HCT116 (cell line): ENCODE measurements around the gene SLC4A5. TPM values are rescaled to one million over a fixed set of nuclear protein-coding genes. Genes with fewer than 3 reads are reported as not detected.

Source experiments
- ATAC-seq: fragments of 200-7000 bp; cut with Tn5 transposase; 2 replicates; pipeline ENCODE4 v1.9.1; 2020; ENCODE audit warnings: mild to moderate bottlenecking, moderate library complexity
- BruUV-seq: library from RNA; stranded (reverse); fragments of 400-500 nt; replicated peaks from 2 replicates; lab custom pipeline; 2021; lab: Mats Ljungman, UMichigan
- CTCF ChIA-PET: fragments of 300-600 bp; sonication (Branson Sonifier 250); formaldehyde crosslinking; loops from one replicate; lab custom pipeline; 2021; ENCODE audit warnings: antibody characterized with exemption; lab: Charles Lee
- POLR2A ChIA-PET: fragments of 300-600, 350-600 bp; sonication (Branson Sonifier 250); formaldehyde crosslinking; loops from one replicate; lab custom pipeline; 2021; ENCODE audit warnings: antibody characterized with exemption; lab: Charles Lee
- RAD21 ChIA-PET, 2 experiments: fragments of 300-600 bp; sonication (Branson Sonifier 250); formaldehyde crosslinking; loops; one replicate each; lab custom pipeline; 2023; ENCODE audit warnings: low total read pairs in 2 of 2; ENCODE audit not compliant: uncharacterized antibody in 2 of 2, unreplicated experiment in 2 of 2, low non-redundant PET in 1 of 2; lab: Charles Lee
- DNase-seq: peaks from one replicate; pipeline ENCODE4 v3.0.0-alpha.2; 2010; ENCODE audit warnings: low read depth, low spot score
- H2AFZ ChIP-seq: fragments of 200-600 bp; shearing (Covaris generic), sonication (generic); 2 replicates; pipeline ENCODE4 v1.6.1; 2017; ENCODE audit warnings: low read depth, mixed run types, mixed read lengths, antibody characterized with exemption, low read length; ENCODE audit not compliant: poor library complexity, severe bottlenecking
- H3K27ac ChIP-seq: 2 replicates; pipeline ENCODE4 v1.5.1; 2012; ENCODE audit warnings: low read depth, low read length
- H3K27me3 ChIP-seq: fragments of 200-600 bp; sonication (generic); 2 replicates; pipeline ENCODE4 v1.6.1; 2016; ENCODE audit warnings: mixed run types, low read length, mixed read lengths; ENCODE audit not compliant: insufficient read depth
- H3K36me3 ChIP-seq, 2 experiments: fragments of 200-500 bp in 1 of 2; fragments of 200-600 bp in 1 of 2; sonication (Bioruptor generic) in 1 of 2; sonication (generic) in 1 of 2; 2 replicates each; pipeline versions ENCODE4 v1.5.1 to v1.6.1; 2014 to 2016; ENCODE audit warnings: low read length in 2 of 2, inconsistent platforms in 1 of 2, mixed read lengths in 1 of 2, mixed run types in 1 of 2; ENCODE audit not compliant: insufficient read depth in 2 of 2, control insufficient read depth in 1 of 2
- H3K4me1 ChIP-seq, 2 experiments: fragments of 200-600 bp in 1 of 2; sonication (generic) in 1 of 2; 2 replicates each; pipeline versions ENCODE4 v1.5.1 to v1.6.1; 2012 to 2017; ENCODE audit warnings: low read length in 2 of 2, inconsistent platforms in 1 of 2, mild to moderate bottlenecking in 1 of 2, mixed read lengths in 1 of 2, mixed run types in 1 of 2, moderate library complexity in 1 of 2; ENCODE audit not compliant: insufficient read depth in 2 of 2, control insufficient read depth in 1 of 2
- H3K4me2 ChIP-seq: fragments of 200-600 bp; sonication (generic); 2 replicates; pipeline ENCODE4 v1.6.1; 2017; ENCODE audit warnings: mixed run types, low read length, mixed read lengths
- H3K4me3 ChIP-seq, 2 experiments: fragments of 200-600 bp in 1 of 2; sonication (generic) in 1 of 2; replicated peaks in 1 of 2; 2 replicates each; pipeline ENCODE4 v1.5.1; 2011 to 2016; ENCODE audit warnings: low read length in 2 of 2, control low read depth in 1 of 2, low read depth in 1 of 2, mild to moderate bottlenecking in 1 of 2, mixed read lengths in 1 of 2, mixed run types in 1 of 2
- H3K79me2 ChIP-seq: fragments of 200-600 bp; sonication (generic); 2 replicates; pipeline ENCODE4 v1.6.1; 2017; ENCODE audit warnings: mild to moderate bottlenecking, mixed run types, low read length, moderate library complexity, mixed read lengths; ENCODE audit not compliant: insufficient read depth
- H3K9ac ChIP-seq: fragments of 200-600 bp; sonication (generic); 2 replicates; pipeline ENCODE4 v1.6.1; 2016; ENCODE audit warnings: low read length, mixed read lengths
- H3K9me2 ChIP-seq: fragments of 200-600 bp; sonication (generic), shearing (Covaris generic); 2 replicates; pipeline ENCODE4 v1.6.1; 2017; ENCODE audit warnings: mixed run types, mild to moderate bottlenecking, moderate library complexity; ENCODE audit not compliant: insufficient read depth
- H3K9me3 ChIP-seq, 2 experiments: fragments of 200-500 bp in 1 of 2; fragments of 200-600 bp in 1 of 2; sonication (Bioruptor generic) in 1 of 2; sonication (generic) in 1 of 2; 2 replicates each; pipeline ENCODE4 v1.6.1; 2014 to 2017; ENCODE audit warnings: low read length in 2 of 2, mixed read lengths in 2 of 2, inconsistent platforms in 1 of 2, low read depth in 1 of 2, mild to moderate bottlenecking in 1 of 2, mixed run types in 1 of 2, moderate library complexity in 1 of 2; ENCODE audit not compliant: control insufficient read depth in 1 of 2, insufficient read depth in 1 of 2
- H4K20me1 ChIP-seq: fragments of 200-600 bp; sonication (generic), shearing (Covaris generic); 2 replicates; pipeline ENCODE4 v1.6.1; 2017; ENCODE audit warnings: mixed run types, mild to moderate bottlenecking, moderate library complexity; ENCODE audit not compliant: insufficient read depth
- CBX3 ChIP-seq: IDR thresholded peaks from 2 replicates; pipeline ENCODE4 v1.6.1; 2012; ENCODE audit warnings: low read depth
- CEBPB ChIP-seq: IDR thresholded peaks from 2 replicates; pipeline ENCODE4 v1.6.1; 2012; ENCODE audit warnings: low read depth
- EGR1 ChIP-seq: IDR thresholded peaks from 2 replicates; pipeline ENCODE4 v1.6.1; 2012; ENCODE audit warnings: low read depth
- ELF1 ChIP-seq: IDR thresholded peaks from 2 replicates; pipeline ENCODE4 v1.6.1; 2012; ENCODE audit warnings: low read depth, borderline replicate concordance
- EZH2 ChIP-seq: fragments of 200-600 bp; sonication (generic); IDR thresholded peaks from 2 replicates; pipeline ENCODE4 v1.6.1; 2017; ENCODE audit warnings: antibody characterized with exemption, mixed run types
- JUND ChIP-seq: IDR thresholded peaks from 2 replicates; pipeline ENCODE4 v1.6.1; 2012
- RAD21 ChIP-seq: IDR thresholded peaks from 2 replicates; pipeline ENCODE4 v1.6.1; 2012; ENCODE audit warnings: low read depth, mild to moderate bottlenecking
- SRF ChIP-seq: IDR thresholded peaks from 2 replicates; pipeline ENCODE4 v1.6.1; 2012; ENCODE audit warnings: low read depth
- intact Hi-C: fragments of 100-400 bp; cut with micrococcal nuclease; formaldehyde crosslinking; loops from 2 replicates; pipeline ENCODE4 v1.10.0; 2022
- total RNA-seq: library from RNA; stranded (reverse); gene quantifications from one replicate; pipeline ENCODE4 v1.2.1, GENCODE V29; 2021; ENCODE audit not compliant: unreplicated experiment
- TF ChIP-seq, protein P1 (sequence below): IDR thresholded peaks from 2 replicates; pipeline ENCODE4 v1.6.1; 2011; ENCODE audit warnings: mild to moderate bottlenecking, low read length, moderate library complexity; ENCODE audit not compliant: insufficient replicate concordance; ENCODE audit errors: extremely low read depth

The SLC4A5 gene
- total RNA-seq, 1 experiment from 2014 or later = 0.91 TPM

DNA sequence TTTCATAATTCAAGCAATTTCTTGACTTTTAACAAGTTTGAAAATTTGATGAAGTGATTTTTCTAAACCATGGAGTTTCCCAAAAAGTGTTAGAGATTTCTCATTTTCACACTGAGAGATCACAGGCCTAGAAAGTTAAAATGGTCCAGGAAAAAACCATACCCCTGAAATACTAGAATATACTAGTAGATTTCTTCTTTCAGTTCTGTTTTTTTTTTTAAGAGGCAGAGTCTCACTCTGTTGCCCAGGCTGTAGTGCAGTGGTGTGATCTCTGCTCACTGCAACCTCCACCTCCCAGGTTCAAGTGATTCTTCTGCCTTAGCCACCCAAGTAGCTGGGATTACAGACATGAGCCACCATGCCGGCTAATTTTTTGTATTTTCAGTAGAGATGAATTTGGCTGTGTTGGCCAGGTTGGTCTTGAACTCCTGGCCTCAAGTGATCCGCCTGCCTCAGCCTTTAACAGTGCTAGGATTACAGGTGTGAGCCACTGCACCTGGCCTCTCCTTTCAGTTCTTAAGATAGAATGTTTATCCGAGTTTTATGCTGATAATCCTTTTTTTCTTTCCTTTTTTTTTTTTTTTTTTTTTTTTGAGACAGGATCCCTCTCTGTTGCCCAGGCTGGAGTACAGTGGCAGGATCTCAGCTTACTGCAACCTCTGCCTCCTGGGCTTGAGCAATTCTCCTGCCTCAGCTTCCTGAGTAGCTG is 130.4 kb downstream of the SLC4A5 start:
- H3K4me3 ChIP-seq = no peak overlapping the region
- no peak for TF ChIP-seq EZH2
- TF ChIP-seq SRF = no peak
- TF ChIP-seq, protein P1, sequence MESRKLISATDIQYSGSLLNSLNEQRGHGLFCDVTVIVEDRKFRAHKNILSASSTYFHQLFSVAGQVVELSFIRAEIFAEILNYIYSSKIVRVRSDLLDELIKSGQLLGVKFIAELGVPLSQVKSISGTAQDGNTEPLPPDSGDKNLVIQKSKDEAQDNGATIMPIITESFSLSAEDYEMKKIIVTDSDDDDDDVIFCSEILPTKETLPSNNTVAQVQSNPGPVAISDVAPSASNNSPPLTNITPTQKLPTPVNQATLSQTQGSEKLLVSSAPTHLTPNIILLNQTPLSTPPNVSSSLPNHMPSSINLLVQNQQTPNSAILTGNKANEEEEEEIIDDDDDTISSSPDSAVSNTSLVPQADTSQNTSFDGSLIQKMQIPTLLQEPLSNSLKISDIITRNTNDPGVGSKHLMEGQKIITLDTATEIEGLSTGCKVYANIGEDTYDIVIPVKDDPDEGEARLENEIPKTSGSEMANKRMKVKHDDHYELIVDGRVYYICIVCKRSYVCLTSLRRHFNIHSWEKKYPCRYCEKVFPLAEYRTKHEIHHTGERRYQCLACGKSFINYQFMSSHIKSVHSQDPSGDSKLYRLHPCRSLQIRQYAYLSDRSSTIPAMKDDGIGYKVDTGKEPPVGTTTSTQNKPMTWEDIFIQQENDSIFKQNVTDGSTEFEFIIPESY = no peak
- TF ChIP-seq EGR1 = no peak
- TF ChIP-seq JUND = no peak
- no peak for TF ChIP-seq CBX3
- H3K79me2 ChIP-seq = peaks cover 34% of the 10 kb centered on the region
- H3K27me3 ChIP-seq = no peaks in the 10 kb centered on the region
- H3K4me2 ChIP-seq = no peak overlapping the region
- no peaks in the 10 kb centered on the region for H3K9me2 ChIP-seq
- no peak for ATAC-seq
- DNase-seq = no peak
- intact Hi-C loops = no loop called here
- peaks cover 50 to 78% of the 10 kb centered on the region in 2 experiments for H3K36me3 ChIP-seq
- POLR2A ChIA-PET = no interaction called here
- peaks cover 13% of the 10 kb centered on the region; the same call in 1 of the 2 replicates for H4K20me1 ChIP-seq
- no peaks in the 10 kb centered on the region for H3K4me1 ChIP-seq
- no peak overlapping the region for H2AFZ ChIP-seq
- BruUV-seq = no TSS peak
- RAD21 ChIA-PET = no interaction called here
- H3K27ac ChIP-seq = no peak overlapping the region
- CTCF ChIA-PET = no interaction called here
- H3K9ac ChIP-seq = no peak overlapping the region
- no peaks in the 10 kb centered on the region for H3K9me3 ChIP-seq

GRCh38 chr2:74206180-74206688 is 137.0 kb downstream of the SLC4A5 start:
- no peaks in the 10 kb centered on the region for H3K9me2 ChIP-seq
- intact Hi-C loops = no loop called here
- peak overlapping the region; percentile 30 for H3K27ac ChIP-seq
- H3K4me1 ChIP-seq = peaks cover 7 to 9% of the 10 kb centered on the region in 2 experiments; a peak in 3 of 4 replicates
- POLR2A ChIA-PET = no interaction called here
- H3K79me2 ChIP-seq = peaks cover 91% of the 10 kb centered on the region
- TF ChIP-seq RAD21 = no peak
- no peak for TF ChIP-seq ELF1
- TF ChIP-seq CEBPB = 0 out of 2 replicates have a peak, but pooled peaks have one; percentile 38
- CTCF ChIA-PET = no interaction called here
- no peaks in the 10 kb centered on the region for H3K27me3 ChIP-seq
- DNase-seq (no peak), ATAC-seq (no peak)
- no peak overlapping the region for H3K4me3 ChIP-seq
- peaks cover 15% of the 10 kb centered on the region; the same call in 1 of the 2 replicates for H4K20me1 ChIP-seq
- peaks cover 41 to 63% of the 10 kb centered on the region in 2 experiments for H3K36me3 ChIP-seq
- RAD21 ChIA-PET = no interaction called here
- H3K9ac ChIP-seq = no peak overlapping the region
- no peaks in the 10 kb centered on the region for H3K9me3 ChIP-seq
- BruUV-seq = no TSS peak
- H3K4me2 ChIP-seq = no peak overlapping the region
- no peak overlapping the region for H2AFZ ChIP-seq
